Fibroblast of mammary gland (primary cell): ENCODE measurements around the gene RPA4.

Experiments
- DNase-seq: peaks from one replicate; pipeline ENCODE4 v3.0.0-alpha.2; 2010; ENCODE audit warnings: low read depth
- H3K4me3 ChIP-seq: 2 replicates; pipeline ENCODE4 v1.5.1; 2011; ENCODE audit warnings: low read depth, mild to moderate bottlenecking, low read length, moderate library complexity; ENCODE audit not compliant: control insufficient read depth
- TF ChIP-seq, protein P1 (sequence below): conservative IDR thresholded peaks from 2 replicates; pipeline ENCODE4 v1.5.1; 2011; ENCODE audit warnings: low read depth, low read length, inconsistent platforms; ENCODE audit not compliant: control insufficient read depth, insufficient read depth

Gene RPA4

DNA sequence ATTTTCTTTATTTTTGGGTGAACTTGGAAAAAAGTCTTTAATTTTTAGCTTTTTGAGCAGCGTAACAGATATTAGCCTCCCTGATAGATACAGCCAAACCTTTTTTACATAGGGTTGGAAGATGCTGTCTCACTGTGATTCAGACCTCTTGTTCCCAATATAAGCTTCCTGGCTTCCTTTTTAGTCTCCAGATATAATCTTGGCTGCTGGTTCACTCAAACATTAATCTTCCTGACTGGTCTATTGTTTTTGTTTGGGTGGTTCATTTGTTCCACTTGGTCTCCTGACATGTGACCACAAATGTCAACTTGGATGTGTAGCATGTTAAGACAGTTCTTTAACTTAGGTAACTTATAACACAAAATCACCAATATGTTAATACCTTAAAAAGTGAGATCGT is 23.0 kb downstream of the RPA4 start:
- DNase-seq: peak; percentile 56
- H3K4me3 ChIP-seq: no peak overlapping the region
- TF ChIP-seq, protein P1, sequence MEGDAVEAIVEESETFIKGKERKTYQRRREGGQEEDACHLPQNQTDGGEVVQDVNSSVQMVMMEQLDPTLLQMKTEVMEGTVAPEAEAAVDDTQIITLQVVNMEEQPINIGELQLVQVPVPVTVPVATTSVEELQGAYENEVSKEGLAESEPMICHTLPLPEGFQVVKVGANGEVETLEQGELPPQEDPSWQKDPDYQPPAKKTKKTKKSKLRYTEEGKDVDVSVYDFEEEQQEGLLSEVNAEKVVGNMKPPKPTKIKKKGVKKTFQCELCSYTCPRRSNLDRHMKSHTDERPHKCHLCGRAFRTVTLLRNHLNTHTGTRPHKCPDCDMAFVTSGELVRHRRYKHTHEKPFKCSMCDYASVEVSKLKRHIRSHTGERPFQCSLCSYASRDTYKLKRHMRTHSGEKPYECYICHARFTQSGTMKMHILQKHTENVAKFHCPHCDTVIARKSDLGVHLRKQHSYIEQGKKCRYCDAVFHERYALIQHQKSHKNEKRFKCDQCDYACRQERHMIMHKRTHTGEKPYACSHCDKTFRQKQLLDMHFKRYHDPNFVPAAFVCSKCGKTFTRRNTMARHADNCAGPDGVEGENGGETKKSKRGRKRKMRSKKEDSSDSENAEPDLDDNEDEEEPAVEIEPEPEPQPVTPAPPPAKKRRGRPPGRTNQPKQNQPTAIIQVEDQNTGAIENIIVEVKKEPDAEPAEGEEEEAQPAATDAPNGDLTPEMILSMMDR: no peak

DNA sequence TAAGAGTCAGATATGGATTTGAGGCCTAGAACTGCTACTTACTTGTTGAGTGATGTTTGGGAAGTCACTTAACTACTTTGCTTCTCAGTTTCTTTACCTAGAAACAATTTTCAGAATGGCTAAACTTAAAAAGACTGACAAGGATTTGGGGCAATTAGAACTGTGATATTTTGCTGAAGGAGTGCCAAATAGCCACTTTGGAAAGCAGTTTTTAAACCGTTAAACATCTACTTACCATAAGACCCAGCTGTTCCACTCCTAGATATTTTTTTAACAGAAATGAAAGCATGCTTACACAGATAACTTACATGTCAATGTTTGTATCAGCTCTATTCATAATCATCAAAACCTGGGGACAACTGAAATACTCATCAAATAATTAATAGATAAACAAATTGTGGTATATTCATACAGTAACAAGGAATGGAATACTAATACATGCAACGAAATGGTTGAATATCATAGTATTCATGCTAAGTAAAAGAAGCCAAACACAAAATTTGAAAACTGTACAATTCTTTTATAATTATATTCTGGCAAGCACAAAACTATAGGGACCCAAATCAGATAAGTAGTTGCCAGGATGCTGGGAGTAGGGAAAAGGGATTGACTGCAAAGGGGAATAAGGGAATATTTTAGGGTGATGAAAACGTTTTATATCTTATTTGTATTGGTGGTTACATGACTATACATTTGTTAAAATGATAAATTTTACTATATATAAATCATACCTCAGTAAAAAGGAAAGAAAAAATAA is 24.0 kb downstream of the RPA4 start:
- no peak overlapping the region for H3K4me3 ChIP-seq
- DNase-seq: peak; percentile 1
- TF ChIP-seq, protein P1: no peak

DNA sequence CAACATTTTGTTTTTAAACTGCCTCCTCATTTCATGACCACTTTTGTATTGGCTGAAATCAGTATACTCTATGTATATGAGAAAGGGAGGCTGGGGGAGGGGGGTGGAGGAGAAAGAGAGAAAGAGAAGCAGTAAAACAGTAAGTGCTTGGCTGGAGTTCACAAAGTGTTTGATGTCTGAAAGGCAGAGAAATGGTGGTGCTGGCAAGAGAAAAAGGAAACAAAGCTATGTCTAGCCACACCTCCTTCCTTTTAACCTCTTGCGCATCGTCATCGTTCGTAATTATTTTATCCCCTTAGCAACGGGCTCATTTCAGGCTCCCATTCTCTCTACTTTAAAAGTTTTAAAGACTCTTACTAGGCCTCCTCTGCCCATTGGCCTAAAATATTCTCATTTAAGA is 25.6 kb downstream of the RPA4 start:
- peak; percentile 67 for DNase-seq
- TF ChIP-seq, protein P1: no peak
- H3K4me3 ChIP-seq: no peak overlapping the region

DNA sequence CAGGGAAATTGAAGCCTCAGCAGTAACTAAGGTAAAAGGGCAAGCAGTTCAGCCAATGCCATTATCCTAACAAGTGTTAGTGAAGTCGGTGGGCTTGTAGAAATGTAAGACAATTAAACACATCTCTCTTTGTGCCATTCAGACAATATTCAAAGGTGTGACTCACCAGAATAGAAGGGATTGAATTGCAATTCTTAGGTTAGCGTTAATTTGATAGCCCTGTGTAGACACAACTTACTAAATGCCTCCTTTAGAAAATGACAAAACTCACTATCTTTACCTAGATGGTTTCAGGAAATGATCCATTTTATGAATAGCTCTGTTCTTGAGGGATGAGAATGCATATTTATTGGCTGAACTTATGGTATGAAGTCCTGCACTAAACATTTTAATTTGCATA is 35.2 kb downstream of the RPA4 start:
- TF ChIP-seq, protein P1: no peak
- no peak overlapping the region for H3K4me3 ChIP-seq
- no peak for DNase-seq

DNA sequence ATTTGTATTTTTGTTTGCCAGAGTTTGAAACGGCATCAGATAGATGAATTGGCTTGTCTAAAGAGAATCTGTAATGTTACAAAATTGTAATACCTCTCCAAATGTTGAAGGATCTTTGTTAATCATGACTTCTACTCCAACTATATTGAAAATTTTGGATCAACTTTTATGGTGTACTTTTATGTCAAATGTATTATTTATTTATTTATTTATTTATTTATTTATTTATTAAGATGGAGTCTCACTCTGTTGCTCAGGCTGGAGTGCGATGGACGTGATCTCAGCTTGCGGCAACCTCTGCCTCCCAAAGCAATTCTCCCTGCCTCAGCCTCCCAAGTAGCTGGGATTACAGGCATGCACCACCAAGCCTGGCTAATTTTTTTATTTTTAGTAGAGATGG is 36.0 kb downstream of the RPA4 start:
- no peak overlapping the region for H3K4me3 ChIP-seq
- no peak for DNase-seq
- TF ChIP-seq, protein P1: no peak

DNA sequence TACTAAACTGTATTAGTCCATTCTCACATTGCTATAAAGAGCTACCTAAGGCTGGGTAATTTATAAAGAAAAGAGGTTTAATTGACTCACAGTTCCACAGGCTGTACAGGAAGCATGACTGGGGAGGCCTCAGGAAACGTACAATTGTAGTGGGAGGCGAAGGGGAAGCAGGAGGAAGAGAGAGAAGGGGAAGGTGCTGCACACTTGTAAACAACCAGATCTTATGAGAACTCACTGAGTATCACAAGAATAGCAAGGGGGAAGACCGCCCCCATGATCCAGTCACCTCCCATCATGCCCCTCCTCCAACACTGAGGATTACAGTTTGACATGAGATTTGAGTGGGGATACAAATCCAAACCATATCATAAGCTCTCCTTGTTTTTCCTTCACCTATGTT is 40.9 kb downstream of the RPA4 start:
- no peak overlapping the region for H3K4me3 ChIP-seq
- TF ChIP-seq, protein P1: no peak
- no peak for DNase-seq

DNA sequence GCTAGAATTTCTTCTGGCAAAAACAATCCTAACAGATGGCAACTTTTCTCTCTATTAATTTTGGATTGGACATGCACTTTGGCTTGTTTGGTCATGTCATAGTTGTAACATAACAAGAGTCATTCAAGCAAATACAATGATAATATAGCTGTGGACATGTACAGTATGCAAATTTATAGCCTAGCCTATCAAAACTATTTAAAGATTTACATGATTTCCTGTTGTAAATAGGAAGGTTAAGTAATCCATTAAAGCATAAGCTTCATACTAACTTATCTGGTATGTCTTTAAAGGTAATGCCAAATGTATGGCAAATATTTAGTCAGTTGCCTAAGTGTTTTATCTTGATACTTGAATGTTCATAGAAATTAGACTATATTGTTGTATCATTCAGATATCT is 45.3 kb downstream of the RPA4 start:
- DNase-seq: no peak
- no peak overlapping the region for H3K4me3 ChIP-seq
- TF ChIP-seq, protein P1: no peak
